Vagina (tissue), 2 donors: ENCODE measurements around the gene SDCCAG8.

Experiments
- POLR2A ChIP-seq, 2 donors: fragments of 450-650 bp; IDR thresholded peaks; one replicate each; pipeline ENCODE4 v1.6.1; 2017; ENCODE audit warnings: antibody characterized with exemption in 2 of 2, mild to moderate bottlenecking in 2 of 2, moderate library complexity in 2 of 2
- POLR2AphosphoS5 ChIP-seq, 2 donors: sonication (generic); formaldehyde crosslinking; IDR thresholded peaks; one replicate each; pipeline ENCODE4 v1.9.0; 2017; ENCODE audit warnings: antibody characterized with exemption in 2 of 2, mild to moderate bottlenecking in 2 of 2, low read depth in 1 of 2; ENCODE audit not compliant: insufficient read depth in 1 of 2
- TF ChIP-seq, protein P1 (sequence below), 3 experiments: fragments of 450-650 bp in 2 of 3; fragments of 200-600 bp in 1 of 3; sonication (generic) in 1 of 3; IDR thresholded peaks; one replicate each; pipeline ENCODE4 v1.5.1; 2017 to 2019; ENCODE audit warnings: antibody characterized with exemption in 3 of 3, mild to moderate bottlenecking in 2 of 3, moderate library complexity in 2 of 3

DNA sequence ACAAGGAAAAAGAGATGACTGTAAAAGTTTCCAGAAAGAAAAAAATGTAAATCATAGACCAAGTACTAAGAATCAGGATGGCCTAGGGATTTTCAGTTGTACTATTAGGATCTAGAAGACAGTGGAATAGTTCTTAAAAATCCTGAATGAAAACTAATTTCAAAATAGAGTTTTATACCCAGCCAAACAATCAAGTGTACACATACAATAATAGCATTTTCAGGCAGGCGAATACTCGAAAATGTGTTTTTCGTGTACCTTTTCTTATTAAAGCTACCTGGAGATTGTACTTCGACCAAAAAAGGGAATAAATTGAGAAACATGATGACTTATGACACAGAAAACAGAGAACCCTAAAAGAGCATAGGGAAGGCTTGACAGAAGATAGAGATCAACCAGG lies 118.6 kb downstream of the SDCCAG8 start:
- TF ChIP-seq POLR2AphosphoS5 (IDR thresholded peaks at IDR 0.05; ENCODE audit: insufficient read depth in 1 of 2, low read depth in 1 of 2) (no peak), POLR2A (IDR thresholded peaks at IDR 0.05) (no peak)
- TF ChIP-seq, protein P1, sequence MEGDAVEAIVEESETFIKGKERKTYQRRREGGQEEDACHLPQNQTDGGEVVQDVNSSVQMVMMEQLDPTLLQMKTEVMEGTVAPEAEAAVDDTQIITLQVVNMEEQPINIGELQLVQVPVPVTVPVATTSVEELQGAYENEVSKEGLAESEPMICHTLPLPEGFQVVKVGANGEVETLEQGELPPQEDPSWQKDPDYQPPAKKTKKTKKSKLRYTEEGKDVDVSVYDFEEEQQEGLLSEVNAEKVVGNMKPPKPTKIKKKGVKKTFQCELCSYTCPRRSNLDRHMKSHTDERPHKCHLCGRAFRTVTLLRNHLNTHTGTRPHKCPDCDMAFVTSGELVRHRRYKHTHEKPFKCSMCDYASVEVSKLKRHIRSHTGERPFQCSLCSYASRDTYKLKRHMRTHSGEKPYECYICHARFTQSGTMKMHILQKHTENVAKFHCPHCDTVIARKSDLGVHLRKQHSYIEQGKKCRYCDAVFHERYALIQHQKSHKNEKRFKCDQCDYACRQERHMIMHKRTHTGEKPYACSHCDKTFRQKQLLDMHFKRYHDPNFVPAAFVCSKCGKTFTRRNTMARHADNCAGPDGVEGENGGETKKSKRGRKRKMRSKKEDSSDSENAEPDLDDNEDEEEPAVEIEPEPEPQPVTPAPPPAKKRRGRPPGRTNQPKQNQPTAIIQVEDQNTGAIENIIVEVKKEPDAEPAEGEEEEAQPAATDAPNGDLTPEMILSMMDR (IDR thresholded peaks at IDR 0.05), result no peak
